Brain microvascular endothelial cell (primary cell): ENCODE measurements around the gene REXO1.

Source experiments
- DNase-seq: peaks from one replicate; pipeline ENCODE4 v3.0.0-alpha.2; 2020
- H3K27ac ChIP-seq: fragments of 250-450 bp; sonication (Bioruptor Pico); 2 replicates; pipeline ENCODE4 v1.5.1; 2020; ENCODE audit warnings: mild to moderate bottlenecking, moderate library complexity
- H3K27me3 ChIP-seq: fragments of 250-450 bp; sonication (Bioruptor Pico); replicated peaks from 2 replicates; pipeline ENCODE4 v1.5.1; 2020; ENCODE audit warnings: mild to moderate bottlenecking
- H3K36me3 ChIP-seq: fragments of 250-450 bp; sonication (Bioruptor Pico); replicated peaks from 2 replicates; pipeline ENCODE4 v1.5.1; 2020; ENCODE audit warnings: mild to moderate bottlenecking
- H3K4me3 ChIP-seq: 2 replicates; pipeline ENCODE4 v1.5.1; 2011; ENCODE audit warnings: low read depth, mild to moderate bottlenecking, control low read depth, low read length, moderate library complexity
- CTCF ChIP-seq: IDR thresholded peaks from 2 replicates; pipeline ENCODE4 v1.5.1; 2011; ENCODE audit warnings: low read depth, mild to moderate bottlenecking, moderate library complexity, low read length, control low read depth, inconsistent platforms; ENCODE audit errors: missing control alignments
- in situ Hi-C: cut with HindIII; loops from 2 replicates; pipeline ENCODE4 v1.10.0; 2017; ENCODE audit warnings: low sequenced_read_pairs, low pct_ligation_motif_present

REXO1 gene

GRCh38 chr19:1860821-1861598 lies 12.7 kb upstream of the REXO1 start:
- H3K36me3 ChIP-seq, result no peaks in the 10 kb centered on the region
- no peak for DNase-seq
- H3K4me3 ChIP-seq, result peak overlapping the region; percentile 83
- no peaks in the 10 kb centered on the region for H3K27me3 ChIP-seq
- no peak for TF ChIP-seq CTCF
- H3K27ac ChIP-seq, result peak overlapping the region; percentile 64
- in situ Hi-C loops, result no loop called here

- H3K27me3 ChIP-seq, result no peaks in the 10 kb centered on the region
- H3K36me3 ChIP-seq, result no peaks in the 10 kb centered on the region
- TF ChIP-seq CTCF, result peak; percentile 7
- H3K27ac ChIP-seq, result peak overlapping the region; percentile 64
- in situ Hi-C loops, result no loop called here
- H3K4me3 ChIP-seq, result peak overlapping the region; percentile 83
- peak; percentile 78 for DNase-seq
Observed at GRCh38 chr19:1860042-1860775, 11.9 kb upstream of the REXO1 start.

- H3K4me3 ChIP-seq, result no peak overlapping the region
- in situ Hi-C loops, result no loop called here
- H3K27ac ChIP-seq, result no peak overlapping the region
Observed at GRCh38 chr19:1859331-1859781, 11.1 kb upstream of the REXO1 start.

GRCh38 chr19:1858412-1859081 lies 10.3 kb upstream of the REXO1 start:
- no peak overlapping the region for H3K4me3 ChIP-seq
- in situ Hi-C loops, result no loop called here
- DNase-seq, result no peak
- H3K27me3 ChIP-seq, result no peaks in the 10 kb centered on the region
- H3K36me3 ChIP-seq, result peaks cover 3% of the 10 kb centered on the region
- TF ChIP-seq CTCF, result no peak
- no peak overlapping the region for H3K27ac ChIP-seq

More at GRCh38 chr19:1859331-1859781, 11.1 kb upstream of the REXO1 start:
- no peak for DNase-seq
- no peaks in the 10 kb centered on the region for H3K36me3 ChIP-seq
- no peaks in the 10 kb centered on the region for H3K27me3 ChIP-seq
- no peak for TF ChIP-seq CTCF

GRCh38 chr19:1857648-1858326 lies 9.5 kb upstream of the REXO1 start:
- peaks cover 3% of the 10 kb centered on the region for H3K36me3 ChIP-seq
- in situ Hi-C loops, result no loop called here
- TF ChIP-seq CTCF, result no peak
- peak overlapping the region; percentile 31 for H3K27ac ChIP-seq
- peak overlapping the region; percentile 52 for H3K4me3 ChIP-seq
- H3K27me3 ChIP-seq, result no peaks in the 10 kb centered on the region
- no peak for DNase-seq
